MCF 10A (cell line): ENCODE data around the gene TMEM254. TPM values are rescaled to one million over a fixed set of nuclear protein-coding genes. Genes with fewer than 3 reads are reported as not detected.
"Not testable (repeated sequence)": the region's sequence is repeated elsewhere in the genome, so short reads cannot be mapped to it uniquely, and the experiment has no call there.

ENCODE experiments used
- BruUV-seq: library from RNA; stranded (reverse); fragments of 400-500 nt; replicated peaks from 2 replicates; lab custom pipeline; 2021; lab: Mats Ljungman, UMichigan
- CTCF ChIA-PET: fragments of 300-600 bp; sonication (Branson Sonifier 250); formaldehyde crosslinking; extraction: SDS; loops from one replicate; lab custom pipeline; 2021; ENCODE audit warnings: antibody characterized with exemption, inconsistent platforms; lab: Yijun Ruan, JAX
- POLR2A ChIA-PET: fragments of 300-600, 350-650 bp; sonication (Branson Sonifier 250); formaldehyde crosslinking; extraction: SDS; loops from one replicate; lab custom pipeline; 2020; ENCODE audit warnings: antibody characterized with exemption, inconsistent platforms; lab: Yijun Ruan, JAX
- DNase-seq: peaks from one replicate; pipeline ENCODE4 v3.0.0-alpha.2; 2018; ENCODE audit not compliant: unreplicated experiment
- H3K27ac Mint-ChIP-seq: one replicate; pipeline ENCODE4 v1.8.0; 2022; ENCODE audit warnings: mild to moderate bottlenecking, low read depth, mixed read lengths; ENCODE audit not compliant: unreplicated experiment
- H3K27me3 Mint-ChIP-seq: one replicate; pipeline ENCODE4 v1.8.0; 2022; ENCODE audit warnings: mixed read lengths; ENCODE audit not compliant: insufficient read depth, unreplicated experiment
- H3K36me3 Mint-ChIP-seq: one replicate; pipeline ENCODE4 v1.8.0; 2022; ENCODE audit warnings: mild to moderate bottlenecking, moderate library complexity, mixed read lengths; ENCODE audit not compliant: insufficient read depth, unreplicated experiment
- H3K4me1 Mint-ChIP-seq: one replicate; pipeline ENCODE4 v1.8.0; 2022; ENCODE audit warnings: mixed read lengths; ENCODE audit not compliant: insufficient read depth, unreplicated experiment
- H3K4me3 Mint-ChIP-seq: one replicate; pipeline ENCODE4 v1.8.0; 2022; ENCODE audit warnings: mild to moderate bottlenecking, moderate library complexity, mixed read lengths; ENCODE audit not compliant: unreplicated experiment
- H3K9me3 Mint-ChIP-seq: one replicate; pipeline ENCODE4 v1.8.0; 2022; ENCODE audit warnings: mixed read lengths; ENCODE audit not compliant: unreplicated experiment
- intact Hi-C: fragments of 100-400 bp; cut with micrococcal nuclease; formaldehyde crosslinking; loops from 2 replicates; pipeline ENCODE4 v1.14.1; 2022
- total RNA-seq: library from RNA; stranded (reverse); gene quantifications from 2 replicates; pipeline ENCODE4 v1.2.3, GENCODE V29; 2022
- TF ChIP-seq, protein P1 (sequence below): fragments of 200-600 bp; IDR thresholded peaks from one replicate; pipeline ENCODE4 v1.8.0; 2022; ENCODE audit warnings: antibody characterized with exemption, mild to moderate bottlenecking; ENCODE audit not compliant: unreplicated experiment

The TMEM254 gene
- total RNA-seq, 1 experiment from 2014 or later: 24.7 TPM

GRCh38 chr10:80094231-80094630 lies 15.8 kb downstream of the TMEM254 start:
- H3K4me1 Mint-ChIP-seq: no peaks in the 10 kb centered on the region
- no peaks in the 10 kb centered on the region for H3K27me3 Mint-ChIP-seq
- ChIA-PET CTCF (interaction anchor here (0.7 to 1.2 kb wide), 2 partner anchors 37 to 121 kb away, joined by 3 read pairs; no protein-coding TSS in a partner anchor), POLR2A (interaction anchor here (1.5 kb wide), 1 partner anchor 12 kb away, joined by 4 read pairs; no protein-coding TSS in a partner anchor)
- H3K27ac Mint-ChIP-seq: no peak overlapping the region
- TF ChIP-seq, protein P1, sequence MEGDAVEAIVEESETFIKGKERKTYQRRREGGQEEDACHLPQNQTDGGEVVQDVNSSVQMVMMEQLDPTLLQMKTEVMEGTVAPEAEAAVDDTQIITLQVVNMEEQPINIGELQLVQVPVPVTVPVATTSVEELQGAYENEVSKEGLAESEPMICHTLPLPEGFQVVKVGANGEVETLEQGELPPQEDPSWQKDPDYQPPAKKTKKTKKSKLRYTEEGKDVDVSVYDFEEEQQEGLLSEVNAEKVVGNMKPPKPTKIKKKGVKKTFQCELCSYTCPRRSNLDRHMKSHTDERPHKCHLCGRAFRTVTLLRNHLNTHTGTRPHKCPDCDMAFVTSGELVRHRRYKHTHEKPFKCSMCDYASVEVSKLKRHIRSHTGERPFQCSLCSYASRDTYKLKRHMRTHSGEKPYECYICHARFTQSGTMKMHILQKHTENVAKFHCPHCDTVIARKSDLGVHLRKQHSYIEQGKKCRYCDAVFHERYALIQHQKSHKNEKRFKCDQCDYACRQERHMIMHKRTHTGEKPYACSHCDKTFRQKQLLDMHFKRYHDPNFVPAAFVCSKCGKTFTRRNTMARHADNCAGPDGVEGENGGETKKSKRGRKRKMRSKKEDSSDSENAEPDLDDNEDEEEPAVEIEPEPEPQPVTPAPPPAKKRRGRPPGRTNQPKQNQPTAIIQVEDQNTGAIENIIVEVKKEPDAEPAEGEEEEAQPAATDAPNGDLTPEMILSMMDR: no peak
- no peak for DNase-seq
- no peaks in the 10 kb centered on the region for H3K9me3 Mint-ChIP-seq
- intact Hi-C loops: no loop called here
- no peak overlapping the region for H3K4me3 Mint-ChIP-seq
- H3K36me3 Mint-ChIP-seq: peaks cover 5% of the 10 kb centered on the region
- no TSS peak for BruUV-seq

DNA sequence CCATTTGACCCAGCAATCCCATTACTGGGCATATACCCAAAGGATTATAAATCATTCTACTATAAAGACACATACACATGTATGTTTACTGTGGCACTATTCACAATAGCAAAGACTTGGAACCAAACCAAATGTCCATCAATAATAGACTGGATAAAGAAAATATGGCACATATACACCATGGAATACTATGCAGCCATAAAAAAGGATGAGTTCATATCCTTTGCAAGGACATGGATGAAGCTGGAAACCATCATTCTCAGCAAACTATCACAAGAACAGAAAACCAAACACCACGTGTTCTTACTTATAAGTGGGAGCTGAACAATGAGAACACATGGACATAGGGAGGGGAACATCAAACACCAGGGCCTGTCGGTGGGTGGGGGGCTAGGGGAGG lies 19.8 kb downstream of the TMEM254 start:
- DNase-seq, H3K4me3 Mint-ChIP-seq, intact Hi-C loops, BruUV-seq, H3K27ac Mint-ChIP-seq, CTCF ChIA-PET, H3K9me3 Mint-ChIP-seq, H3K4me1 Mint-ChIP-seq, H3K27me3 Mint-ChIP-seq, H3K36me3 Mint-ChIP-seq: not testable (repeated sequence)
- POLR2A ChIA-PET: interaction anchor here (1.4 kb wide), 1 partner anchor 16 kb away, joined by 5 read pairs; no protein-coding TSS in a partner anchor

DNA sequence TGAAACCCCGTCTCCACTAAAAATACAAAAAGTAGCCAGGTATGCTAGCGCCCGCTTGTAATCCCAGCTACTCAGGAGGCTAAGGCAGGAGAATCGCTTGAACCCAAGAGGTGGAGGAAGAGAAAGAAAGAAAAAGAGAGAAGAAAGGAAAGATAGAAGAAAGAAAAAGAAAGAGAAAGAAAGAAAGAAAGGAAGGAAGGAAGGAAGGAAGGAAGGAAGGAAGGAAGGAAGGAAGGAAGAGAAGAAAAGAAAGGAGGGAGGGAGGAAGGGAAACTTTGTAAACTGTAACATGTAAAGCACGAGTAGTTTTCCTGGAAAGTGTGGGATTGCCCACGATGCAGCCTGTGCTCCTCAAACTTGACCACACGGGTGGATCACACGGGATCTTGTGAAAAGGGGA lies 20.8 kb downstream of the TMEM254 start:
- H3K9me3 Mint-ChIP-seq, intact Hi-C loops, H3K27me3 Mint-ChIP-seq, H3K4me3 Mint-ChIP-seq, CTCF ChIA-PET, H3K27ac Mint-ChIP-seq, BruUV-seq, POLR2A ChIA-PET, H3K4me1 Mint-ChIP-seq, H3K36me3 Mint-ChIP-seq, DNase-seq: not testable (repeated sequence)

GRCh38 chr10:80100116-80100515 lies 21.7 kb downstream of the TMEM254 start:
- no peaks in the 10 kb centered on the region for H3K27me3 Mint-ChIP-seq
- no peak for DNase-seq
- TF ChIP-seq, protein P1: no peak
- intact Hi-C loops: no loop called here
- POLR2A ChIA-PET: no interaction called here
- no peaks in the 10 kb centered on the region for H3K9me3 Mint-ChIP-seq
- CTCF ChIA-PET: no interaction called here
- no TSS peak for BruUV-seq
- no peaks in the 10 kb centered on the region for H3K36me3 Mint-ChIP-seq
- H3K4me3 Mint-ChIP-seq: no peak overlapping the region
- no peak overlapping the region for H3K27ac Mint-ChIP-seq
- no peaks in the 10 kb centered on the region for H3K4me1 Mint-ChIP-seq

DNA sequence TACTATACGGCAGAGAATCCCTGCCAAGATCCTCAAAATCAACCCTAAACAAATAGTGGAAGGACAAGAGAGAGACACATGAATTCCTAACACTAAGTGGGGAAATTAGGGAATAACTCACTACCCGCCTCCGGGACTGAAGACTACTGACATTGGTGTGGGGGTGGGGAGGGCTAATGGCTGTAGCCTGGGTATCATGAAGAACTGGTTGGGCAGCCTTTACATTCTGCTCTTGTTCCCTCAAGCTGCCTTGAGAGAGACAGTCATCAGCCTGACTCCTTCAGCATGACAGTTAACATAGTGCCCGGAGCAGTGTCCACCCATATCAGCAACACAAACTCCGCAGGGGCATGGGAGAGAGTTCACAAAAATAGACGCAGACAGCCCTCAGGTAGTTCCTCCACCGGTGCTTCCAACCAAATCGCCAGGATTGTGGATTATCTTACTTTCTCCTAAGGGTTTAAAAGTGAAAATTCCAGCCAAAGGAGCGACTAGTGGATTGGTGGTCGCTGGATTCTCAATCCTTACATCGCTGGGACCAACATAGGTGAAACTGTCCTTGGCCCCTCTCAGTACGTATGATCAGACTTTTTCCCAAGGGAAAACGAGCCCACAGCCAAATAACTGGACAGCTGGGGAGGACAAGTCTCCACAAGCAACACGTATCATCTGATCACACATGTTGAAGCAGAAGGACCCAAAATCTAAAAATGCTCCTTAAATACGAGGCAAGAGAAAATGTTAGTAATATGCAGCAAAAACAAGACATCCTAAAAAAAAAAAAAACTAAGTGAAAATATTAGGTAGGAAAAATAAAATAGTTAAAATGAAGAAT lies 22.6 kb downstream of the TMEM254 start:
- CTCF ChIA-PET: interaction anchor here (0.6 kb wide), 1 partner anchor 9 kb away, joined by 5 read pairs; no protein-coding TSS in a partner anchor
- no TSS peak for BruUV-seq
- no peaks in the 10 kb centered on the region for H3K27me3 Mint-ChIP-seq
- H3K36me3 Mint-ChIP-seq: no peaks in the 10 kb centered on the region
- intact Hi-C loops: no loop called here
- no peaks in the 10 kb centered on the region for H3K9me3 Mint-ChIP-seq
- no peaks in the 10 kb centered on the region for H3K4me1 Mint-ChIP-seq
- TF ChIP-seq, protein P1: no peak
- no peak for DNase-seq
- no peak overlapping the region for H3K4me3 Mint-ChIP-seq
- no peak overlapping the region for H3K27ac Mint-ChIP-seq
- POLR2A ChIA-PET: interaction anchor here (0.9 kb wide), 1 partner anchor 19 kb away, joined by 3 read pairs; no protein-coding TSS in a partner anchor
